CD8-positive, alpha-beta memory T cell (primary cell): Measurements from ENCODE around the gene VCL. TPM values are rescaled to one million over a fixed set of nuclear protein-coding genes. Genes with fewer than 3 reads are reported as not detected.

Experiments
- CTCF ChIA-PET: fragments of 350-600 bp; sonication (Branson Sonifier 250); formaldehyde crosslinking; loops from one replicate; lab custom pipeline; 2021; ENCODE audit warnings: antibody characterized with exemption; lab: Charles Lee
- POLR2A ChIA-PET: fragments of 350-600 bp; sonication (Branson Sonifier 250); formaldehyde crosslinking; loops from one replicate; lab custom pipeline; 2021; ENCODE audit warnings: antibody characterized with exemption; lab: Charles Lee
- DNase-seq, 5 donors: peaks; one replicate each; pipeline versions ENCODE4 v3.0.0 to v3.0.0-alpha.2; 2020 to 2022; ENCODE audit warnings: mixed read lengths in 1 of 5
- H3K27ac ChIP-seq: one replicate; pipeline ENCODE4 v1.7.0; 2013; ENCODE audit warnings: low read depth, mild to moderate bottlenecking, low read length, moderate library complexity
- H3K27me3 ChIP-seq: 2 replicates; pipeline ENCODE4 v1.7.0; 2013; ENCODE audit warnings: low read length, mild to moderate bottlenecking; ENCODE audit not compliant: insufficient read depth, poor library complexity, severe bottlenecking
- H3K36me3 ChIP-seq: 2 replicates; pipeline ENCODE4 v1.7.0; 2013; ENCODE audit warnings: mild to moderate bottlenecking, low read length, moderate library complexity; ENCODE audit not compliant: insufficient read depth
- H3K4me1 ChIP-seq: 2 replicates; pipeline ENCODE4 v1.7.0; 2013; ENCODE audit warnings: mild to moderate bottlenecking, low read length, moderate library complexity; ENCODE audit not compliant: insufficient read depth
- H3K4me3 ChIP-seq: 2 replicates; pipeline ENCODE4 v1.7.0; 2013; ENCODE audit warnings: mild to moderate bottlenecking, low read length
- H3K9me3 ChIP-seq: 2 replicates; pipeline ENCODE4 v1.7.0; 2013; ENCODE audit warnings: mild to moderate bottlenecking, low read length
- H3K27ac Mint-ChIP-seq, 8 donors: one replicate each; pipeline ENCODE4 v1.8.0; 2020 to 2021; ENCODE audit warnings: mixed read lengths in 8 of 8, mild to moderate bottlenecking in 6 of 8, inconsistent platforms in 3 of 8, moderate library complexity in 3 of 8
- H3K27me3 Mint-ChIP-seq, 2 donors: one replicate each; pipeline ENCODE4 v1.8.0; 2020 to 2021; ENCODE audit warnings: mixed read lengths in 2 of 2, mild to moderate bottlenecking in 1 of 2, moderate library complexity in 1 of 2
- H3K36me3 Mint-ChIP-seq, 3 donors: one replicate each; pipeline ENCODE4 v1.8.0; 2020 to 2021; ENCODE audit warnings: mixed read lengths in 3 of 3, inconsistent platforms in 1 of 3, mild to moderate bottlenecking in 1 of 3
- H3K4me1 Mint-ChIP-seq, 3 donors: one replicate each; pipeline ENCODE4 v1.8.0; 2020 to 2021; ENCODE audit warnings: mixed read lengths in 3 of 3, inconsistent platforms in 1 of 3, mild to moderate bottlenecking in 1 of 3
- H3K4me3 Mint-ChIP-seq, 7 donors: one replicate each; pipeline ENCODE4 v1.8.0; 2020 to 2021; ENCODE audit warnings: mixed read lengths in 7 of 7, mild to moderate bottlenecking in 6 of 7, moderate library complexity in 4 of 7, inconsistent platforms in 2 of 7
- H3K9me3 Mint-ChIP-seq, 5 donors: one replicate each; pipeline ENCODE4 v1.8.0; 2020 to 2022; ENCODE audit warnings: mixed read lengths in 5 of 5, mild to moderate bottlenecking in 3 of 5, moderate library complexity in 2 of 5, inconsistent platforms in 1 of 5
- polyA plus RNA-seq: library from polyadenylated mRNA; unstranded; fragments of 300-500 nt; fragmentation: Illumina TruSeq; gene quantifications from one replicate; pipeline ENCODE4 v1.2.3, GENCODE V29; 2021
- total RNA-seq, 2 experiments: library from RNA; stranded (reverse); gene quantifications; one replicate each; pipeline ENCODE4 v1.2.3, GENCODE V29; 2021

VCL gene
- total and polyA plus RNA-seq, 3 experiments from 2014 or later: 30.6 to 43.7 (median 31.2) TPM

- ChIA-PET POLR2A (interaction anchor here (0.6 to 1.9 kb wide), 7 partner anchors 15 to 1084 kb away, joined by 3 to 12 read pairs (median 4); no protein-coding TSS in a partner anchor), CTCF (interaction anchor here (0.9 to 2.9 kb wide), 10 partner anchors 21 to 1085 kb away, joined by 3 to 19 read pairs (median 6); partner anchors contain the start of gene COMTD1)
- Histone ChIP-seq H3K9me3 (no peaks in the 10 kb centered on the region), H3K27me3 (no peaks in the 10 kb centered on the region), H3K36me3 (no peaks in the 10 kb centered on the region), H3K27ac (peak within 1 kb of the TSS; percentile 88), H3K4me1 (peaks cover 37% of the 10 kb centered on the region), H3K4me3 (peak within 1 kb of the TSS; percentile 89)
- DNase-seq: peak in 3 of 5 donors; percentile 81 to 90 (median 82)
- Mint-ChIP-seq H3K27ac (peak within 1 kb of the TSS in 4 of 8 donors; percentile 39 to 93 (median 54)), H3K27me3 (no peaks in the 10 kb centered on the region), H3K9me3 (no peaks in the 10 kb centered on the region), H3K36me3 (peaks cover 0 to 20% (median 4%) of the 10 kb centered on the region in 3 donors), H3K4me1 (peaks cover 45 to 66% (median 60%) of the 10 kb centered on the region in 3 donors), H3K4me3 (no peak within 1 kb of the TSS)
Measured at GRCh38 chr10:74150204-74150989, 152.5 kb downstream of the VCL start, which contains the start of gene AP3M1. AP3M1 (minus strand) TSS chr10:74150828; CDS start chr10:74138379, 12,449 bp downstream.

- peak within 1 kb of the TSS; percentile 89 for H3K4me3 ChIP-seq
- DNase-seq: peak; percentile 99 to 100 (median 100)
Measured at GRCh38 chr10:74150990-74151878, 153.3 kb downstream of the VCL start, which contains the start of gene ADK. ADK (plus strand) TSS chr10:74151221; CDS start chr10:74151279, 58 bp downstream.

GRCh38 chr10:74151879-74152722, 154.2 kb downstream of the VCL start:
- DNase-seq: no peak
- Mint-ChIP-seq H3K4me3 (peak overlapping the region in 1 of 7 donors; percentile 14), H3K9me3 (no peaks in the 10 kb centered on the region), H3K36me3 (peaks cover 0 to 11% (median 7%) of the 10 kb centered on the region in 3 donors), H3K27ac (peak overlapping the region in 4 of 8 donors; percentile 39 to 93 (median 54)), H3K4me1 (peaks cover 36 to 57% (median 52%) of the 10 kb centered on the region in 3 donors), H3K27me3 (no peaks in the 10 kb centered on the region)
- H3K27me3 ChIP-seq: no peaks in the 10 kb centered on the region
- POLR2A ChIA-PET: interaction anchor here (1.9 kb wide), 1 partner anchor 24 kb away, joined by 12 read pairs; no protein-coding TSS in a partner anchor
- H3K9me3 ChIP-seq: no peaks in the 10 kb centered on the region
- H3K27ac ChIP-seq: peak overlapping the region; percentile 88
- H3K36me3 ChIP-seq: no peaks in the 10 kb centered on the region
- CTCF ChIA-PET: interaction anchor here (2.3 to 2.9 kb wide), 2 partner anchors 61 to 83 kb away, joined by 13 to 19 read pairs; no protein-coding TSS in a partner anchor
- H3K4me1 ChIP-seq: peaks cover 28% of the 10 kb centered on the region
- peak overlapping the region; percentile 89 for H3K4me3 ChIP-seq

More at GRCh38 chr10:74150990-74151878, 153.3 kb downstream of the VCL start, which contains the start of gene ADK:
- Histone ChIP-seq H3K36me3 (no peaks in the 10 kb centered on the region), H3K4me1 (peaks cover 32% of the 10 kb centered on the region), H3K9me3 (no peaks in the 10 kb centered on the region), H3K27ac (peak within 1 kb of the TSS; percentile 88), H3K27me3 (no peaks in the 10 kb centered on the region)
- Mint-ChIP-seq H3K9me3 (no peaks in the 10 kb centered on the region), H3K27ac (peak within 1 kb of the TSS in 4 of 8 donors; percentile 39 to 93 (median 54)), H3K4me3 (no peak within 1 kb of the TSS), H3K36me3 (peaks cover 0 to 16% (median 4%) of the 10 kb centered on the region in 3 donors), H3K4me1 (peaks cover 38 to 58% (median 51%) of the 10 kb centered on the region in 3 donors), H3K27me3 (no peaks in the 10 kb centered on the region)
- CTCF ChIA-PET: interaction anchor here (0.9 to 2.9 kb wide), 10 partner anchors 20 to 1084 kb away, joined by 3 to 19 read pairs (median 6); partner anchors contain the start of gene COMTD1
- POLR2A ChIA-PET: interaction anchor here (0.6 to 1.9 kb wide), 6 partner anchors 25 to 1083 kb away, joined by 3 to 12 read pairs (median 4); no protein-coding TSS in a partner anchor

- peaks cover 0 to 4% (median 4%) of the 10 kb centered on the region in 3 donors for H3K36me3 Mint-ChIP-seq
- CTCF ChIA-PET: interaction anchor here (0.6 kb wide), 1 partner anchor 21 kb away, joined by 3 read pairs; no protein-coding TSS in a partner anchor
- peak overlapping the region in 4 of 7 donors; percentile 30 to 76 (median 40) for H3K4me3 Mint-ChIP-seq
Measured at GRCh38 chr10:74153123-74153522, 155.2 kb downstream of the VCL start.

GRCh38 chr10:74153676-74154075, 155.8 kb downstream of the VCL start:
- Histone ChIP-seq H3K4me1 (peaks cover 23% of the 10 kb centered on the region), H3K27ac (no peak overlapping the region), H3K36me3 (no peaks in the 10 kb centered on the region), H3K9me3 (no peaks in the 10 kb centered on the region), H3K27me3 (no peaks in the 10 kb centered on the region), H3K4me3 (no peak overlapping the region)
- DNase-seq: no peak
- no peaks in the 10 kb centered on the region for H3K27me3 Mint-ChIP-seq
- H3K4me1 Mint-ChIP-seq: peaks cover 24 to 43% (median 37%) of the 10 kb centered on the region in 3 donors
- H3K27ac Mint-ChIP-seq: no peak overlapping the region
- H3K4me3 Mint-ChIP-seq: peak overlapping the region in 1 of 7 donors; percentile 76
- CTCF ChIA-PET: no interaction called here
- H3K9me3 Mint-ChIP-seq: no peaks in the 10 kb centered on the region
- POLR2A ChIA-PET: no interaction called here
- peaks cover 0 to 3% (median 2%) of the 10 kb centered on the region in 3 donors for H3K36me3 Mint-ChIP-seq

More at GRCh38 chr10:74153123-74153522, 155.2 kb downstream of the VCL start:
- Histone ChIP-seq H3K36me3 (no peaks in the 10 kb centered on the region), H3K27me3 (no peaks in the 10 kb centered on the region), H3K4me1 (peaks cover 25% of the 10 kb centered on the region), H3K4me3 (no peak overlapping the region), H3K27ac (no peak overlapping the region), H3K9me3 (no peaks in the 10 kb centered on the region)
- peak overlapping the region in 1 of 8 donors; percentile 39 for H3K27ac Mint-ChIP-seq
- POLR2A ChIA-PET: interaction anchor here (0.6 kb wide), 1 partner anchor 98 kb away, joined by 5 read pairs; no protein-coding TSS in a partner anchor
- no peak for DNase-seq
- no peaks in the 10 kb centered on the region for H3K9me3 Mint-ChIP-seq
- H3K4me1 Mint-ChIP-seq: peaks cover 29 to 48% (median 42%) of the 10 kb centered on the region in 3 donors
- no peaks in the 10 kb centered on the region for H3K27me3 Mint-ChIP-seq

GRCh38 chr10:74156919-74157289, 159.0 kb downstream of the VCL start:
- POLR2A ChIA-PET: no interaction called here
- H3K4me3 Mint-ChIP-seq: no peak overlapping the region
- Histone ChIP-seq H3K4me1 (peaks cover 8% of the 10 kb centered on the region), H3K4me3 (no peak overlapping the region), H3K27ac (no peak overlapping the region), H3K27me3 (no peaks in the 10 kb centered on the region), H3K36me3 (no peaks in the 10 kb centered on the region), H3K9me3 (no peaks in the 10 kb centered on the region)
- peaks cover 0 to 4% (median 3%) of the 10 kb centered on the region in 3 donors for H3K36me3 Mint-ChIP-seq
- CTCF ChIA-PET: interaction anchor here (1.0 kb wide), 1 partner anchor 8 kb away, joined by 3 read pairs; no protein-coding TSS in a partner anchor
- H3K27me3 Mint-ChIP-seq: no peaks in the 10 kb centered on the region
- H3K4me1 Mint-ChIP-seq: peaks cover 21 to 43% (median 35%) of the 10 kb centered on the region in 3 donors
- peak overlapping the region in 1 of 8 donors; percentile 23 for H3K27ac Mint-ChIP-seq
- H3K9me3 Mint-ChIP-seq: no peaks in the 10 kb centered on the region
- DNase-seq: no peak
